HG02642 (cell line): Measurements from ENCODE around the gene PDXDC1.
"Not testable (repeated sequence)": the region's sequence is repeated elsewhere in the genome, so short reads cannot be mapped to it uniquely, and the experiment has no call there.

Experiments
- ATAC-seq: cut with Tn5 transposase; IDR thresholded peaks from one replicate; pipeline ENCODE4 v1.9.1; 2021; ENCODE audit warnings: mild to moderate bottlenecking; ENCODE audit not compliant: unreplicated experiment, poor library complexity

The PDXDC1 gene

GRCh38 chr16:15057681-15058417 is 83.0 kb downstream of the PDXDC1 start:
- ATAC-seq, result no peak

GRCh38 chr16:15059324-15059723 is 84.5 kb downstream of the PDXDC1 start:
- no peak for ATAC-seq

GRCh38 chr16:15062085-15062810 is 87.4 kb downstream of the PDXDC1 start:
- ATAC-seq, result not testable (repeated sequence)

- ATAC-seq, result not testable (repeated sequence)
Measured at GRCh38 chr16:15065961-15066360, 91.1 kb downstream of the PDXDC1 start.

GRCh38 chr16:15066690-15067089 is 91.9 kb downstream of the PDXDC1 start:
- ATAC-seq, result not testable (repeated sequence)

- not testable (repeated sequence) for ATAC-seq
Measured at GRCh38 chr16:15071013-15071412, 96.2 kb downstream of the PDXDC1 start.

GRCh38 chr16:15071916-15072769 is 97.3 kb downstream of the PDXDC1 start:
- not testable (repeated sequence) for ATAC-seq

GRCh38 chr16:15073101-15073500 is 98.3 kb downstream of the PDXDC1 start:
- ATAC-seq, result no peak

- ATAC-seq, result not testable (repeated sequence)
Measured at GRCh38 chr16:15076161-15076560, 101.3 kb downstream of the PDXDC1 start.

- ATAC-seq, result not testable (repeated sequence)
Measured at GRCh38 chr16:15080883-15081282, 106.1 kb downstream of the PDXDC1 start.

- ATAC-seq, result not testable (repeated sequence)
Measured at GRCh38 chr16:15082788-15083187, 108.0 kb downstream of the PDXDC1 start.

GRCh38 chr16:15090663-15091269 is 115.9 kb downstream of the PDXDC1 start:
- ATAC-seq, result not testable (repeated sequence)

- ATAC-seq, result not testable (repeated sequence)
Measured at GRCh38 chr16:15093571-15093954, 118.7 kb downstream of the PDXDC1 start.

- ATAC-seq, result peak; percentile 99
Measured at GRCh38 chr16:15093955-15094827, 119.4 kb downstream of the PDXDC1 start, which contains the start of gene RRN3. RRN3 (minus strand) TSS chr16:15094272; CDS start chr16:15094233, 39 bp downstream.

- not testable (repeated sequence) for ATAC-seq
Measured at GRCh38 chr16:15096583-15096972, 121.8 kb downstream of the PDXDC1 start.

- not testable (repeated sequence) for ATAC-seq
Measured at GRCh38 chr16:15099366-15099909, 124.6 kb downstream of the PDXDC1 start.

GRCh38 chr16:15100372-15100987 is 125.7 kb downstream of the PDXDC1 start:
- not testable (repeated sequence) for ATAC-seq

- ATAC-seq, result not testable (repeated sequence)
Measured at GRCh38 chr16:15127641-15128425, 153.0 kb downstream of the PDXDC1 start.
